Pancreas (tissue), 10 donors: ENCODE measurements around the gene DHX32. TPM values are rescaled to one million over a fixed set of nuclear protein-coding genes. Genes with fewer than 3 reads are reported as not detected.
A peak's percentile ranks its signal among the peaks of the same experiment; 100 is the strongest.

Source experiments
- ATAC-seq, 4 donors: fragments of 200-7000 bp; cut with Tn5 transposase; one replicate each; pipeline versions ENCODE4 v1.8.0 to v1.9.1; 2020; ENCODE audit warnings: mild to moderate bottlenecking in 4 of 4, moderate library complexity in 4 of 4
- DNase-seq, 6 donors: peaks; one replicate each; pipeline ENCODE4 v3.0.0-alpha.2; 2020
- FAIRE-seq: peaks from 2 replicates; lab custom pipeline; 2012; peaks lifted over from hg19 to GRCh38; lab: Jason Lieb, UNC
- H3K27ac ChIP-seq, 4 donors: fragments of 200-600 bp; sonication (generic); 1 replicate in 3 of 4; 2 replicates in 1 of 4; pipeline versions ENCODE4 v1.5.0 to v1.8.0; 2020
- H3K27me3 ChIP-seq, 4 donors: fragments of 200-600 bp; one replicate each; pipeline ENCODE4 v1.8.0; 2021
- H3K36me3 ChIP-seq, 3 donors: fragments of 200-600 bp; sonication (generic) in 1 of 3; one replicate each; pipeline versions ENCODE4 v1.5.0 to v1.8.0; 2020 to 2021
- H3K4me1 ChIP-seq, 3 donors: fragments of 200-600 bp; one replicate each; pipeline ENCODE4 v1.8.0; 2021
- H3K4me3 ChIP-seq, 4 donors: fragments of 200-600 bp; sonication (generic) in 2 of 4; one replicate each; pipeline versions ENCODE4 v1.5.0 to v1.8.0; 2020 to 2021
- H3K9me3 ChIP-seq, 4 donors: fragments of 200-600 bp; one replicate each; pipeline ENCODE4 v1.8.0; 2021
- WGBS, 2 donors: extraction: QIAGEN DNeasy Blood & Tissue Kit; methylation state at CpG; one replicate each; pipeline ENCODE4 v1.1.7; 2013; 5-methylcytosine and 5-hydroxymethylcytosine counted together
- intact Hi-C, 3 donors: fragments of 100-400 bp; cut with DNase I; formaldehyde crosslinking; loops; one replicate each; pipeline versions ENCODE4 v1.11.1 to v1.14.2; 2022
- polyA plus RNA-seq, 2 donors: library from polyadenylated mRNA; stranded (reverse); fragments of 200-250 nt; gene quantifications; one replicate each; pipeline ENCODE4 v1.2.3, GENCODE V29; 2013
- total RNA-seq, 6 donors: library from RNA; stranded (reverse); fragmentation: NEBNext Ultra II Directional in 4 of 6; extraction: Animal tissue kit (Norgen Biotek cat#: 25700) in 4 of 6; gene quantifications; one replicate each; pipeline versions ENCODE4 v1.2.1 to v1.2.4, GENCODE V29; 2021 to 2023
- TF ChIP-seq, protein P1 (sequence below), 4 donors: fragments of 200-600 bp; sonication (generic) in 3 of 4; IDR thresholded peaks; one replicate each; pipeline versions ENCODE4 v1.5.0 to v1.8.0; 2021; ENCODE audit warnings: antibody characterized with exemption in 4 of 4
- donor health status: healthy with polysubstance abuse.
- donor health status: DM: no; HTN: no; CAD: no; lungs with moderate emphysema.
- donor health status: DM: no; HTN: no; CAD: no.
- donor health status: control.
- donor health status: control.
- donor health status: Bipolar disorder and iron deficiency.
- donor health status: DM: yes; HTN: yes; CAD: no.
- donor health status: DM: no; HTN: no; CAD: no.
- donor health status: DM: no; HTN: no; CAD: no.
- donor health status: DM: yes; HTN: yes; CAD: no.

Gene DHX32
- total and polyA plus RNA-seq, 8 donors, result 16.9 to 33.1 (median 24.1) TPM

- peaks cover 0 to 32% (median 7%) of the 10 kb centered on the region in 3 donors for H3K36me3 ChIP-seq
- H3K9me3 ChIP-seq, result no peaks in the 10 kb centered on the region
- no peaks in the 10 kb centered on the region for H3K27me3 ChIP-seq
- no peak overlapping the region for H3K27ac ChIP-seq
- FAIRE-seq, result no peak
- 59 to 61% methylated on average over 2 of the region's 2 CpGs for WGBS, 2 donors
- TF ChIP-seq, protein P1, sequence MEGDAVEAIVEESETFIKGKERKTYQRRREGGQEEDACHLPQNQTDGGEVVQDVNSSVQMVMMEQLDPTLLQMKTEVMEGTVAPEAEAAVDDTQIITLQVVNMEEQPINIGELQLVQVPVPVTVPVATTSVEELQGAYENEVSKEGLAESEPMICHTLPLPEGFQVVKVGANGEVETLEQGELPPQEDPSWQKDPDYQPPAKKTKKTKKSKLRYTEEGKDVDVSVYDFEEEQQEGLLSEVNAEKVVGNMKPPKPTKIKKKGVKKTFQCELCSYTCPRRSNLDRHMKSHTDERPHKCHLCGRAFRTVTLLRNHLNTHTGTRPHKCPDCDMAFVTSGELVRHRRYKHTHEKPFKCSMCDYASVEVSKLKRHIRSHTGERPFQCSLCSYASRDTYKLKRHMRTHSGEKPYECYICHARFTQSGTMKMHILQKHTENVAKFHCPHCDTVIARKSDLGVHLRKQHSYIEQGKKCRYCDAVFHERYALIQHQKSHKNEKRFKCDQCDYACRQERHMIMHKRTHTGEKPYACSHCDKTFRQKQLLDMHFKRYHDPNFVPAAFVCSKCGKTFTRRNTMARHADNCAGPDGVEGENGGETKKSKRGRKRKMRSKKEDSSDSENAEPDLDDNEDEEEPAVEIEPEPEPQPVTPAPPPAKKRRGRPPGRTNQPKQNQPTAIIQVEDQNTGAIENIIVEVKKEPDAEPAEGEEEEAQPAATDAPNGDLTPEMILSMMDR (IDR thresholded peaks at IDR 0.05), result no peak
- no peak overlapping the region for H3K4me3 ChIP-seq
- no peak for DNase-seq
- intact Hi-C loops, result no loop called here
- no peak for ATAC-seq
- H3K4me1 ChIP-seq, result peaks cover 23 to 40% (median 29%) of the 10 kb centered on the region in 3 donors
Observed at GRCh38 chr10:125848857-125849256, 32.2 kb downstream of the DHX32 start.

DNA sequence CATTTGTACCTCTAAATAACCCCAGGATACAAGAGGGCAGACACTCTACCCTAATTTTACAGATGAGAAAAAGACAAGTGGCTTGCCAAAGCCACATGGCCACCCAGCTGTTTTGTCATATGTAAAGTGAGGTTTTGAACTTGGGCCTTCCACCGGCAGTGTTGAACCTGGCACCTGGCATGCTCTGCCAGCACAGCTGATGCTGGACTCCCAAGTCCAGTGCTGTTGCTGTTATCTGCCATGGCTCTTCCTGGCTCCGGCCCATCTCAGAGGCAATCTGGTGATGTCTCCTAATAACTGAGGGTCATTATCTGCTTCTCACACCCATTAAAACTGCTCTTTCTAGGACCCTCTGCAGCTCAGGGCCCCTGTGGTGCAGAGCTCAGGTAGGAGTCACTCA lies 32.7 kb downstream of the DHX32 start:
- TF ChIP-seq, protein P1 (IDR thresholded peaks at IDR 0.05), result no peak
- FAIRE-seq (no peak), DNase-seq (no peak), ATAC-seq (no peak)
- peaks cover 0 to 32% (median 7%) of the 10 kb centered on the region in 3 donors for H3K36me3 ChIP-seq
- H3K4me3 ChIP-seq, result no peak overlapping the region
- no peak overlapping the region for H3K27ac ChIP-seq
- no peaks in the 10 kb centered on the region for H3K27me3 ChIP-seq
- WGBS, 2 donors, result 40 to 49% methylated on average over 2 of the region's 2 CpGs
- H3K4me1 ChIP-seq, result peaks cover 23 to 40% (median 34%) of the 10 kb centered on the region in 3 donors
- H3K9me3 ChIP-seq, result no peaks in the 10 kb centered on the region
- intact Hi-C loops, result no loop called here

GRCh38 chr10:125846894-125847293 lies 34.2 kb downstream of the DHX32 start:
- Histone ChIP-seq H3K36me3 (peaks cover 0 to 20% (median 7%) of the 10 kb centered on the region in 3 donors), H3K27me3 (no peaks in the 10 kb centered on the region), H3K9me3 (no peaks in the 10 kb centered on the region), H3K4me3 (no peak overlapping the region), H3K27ac (peak overlapping the region in 1 of 4 donors; percentile 56), H3K4me1 (peaks cover 27 to 40% (median 34%) of the 10 kb centered on the region in 3 donors)
- 95 to 97% methylated on average over 3 of the region's 3 CpGs for WGBS, 2 donors
- intact Hi-C loops, result no loop called here
- no peak for ATAC-seq
- no peak for FAIRE-seq
- TF ChIP-seq, protein P1 (IDR thresholded peaks at IDR 0.05), result no peak
- DNase-seq, result no peak

DNA sequence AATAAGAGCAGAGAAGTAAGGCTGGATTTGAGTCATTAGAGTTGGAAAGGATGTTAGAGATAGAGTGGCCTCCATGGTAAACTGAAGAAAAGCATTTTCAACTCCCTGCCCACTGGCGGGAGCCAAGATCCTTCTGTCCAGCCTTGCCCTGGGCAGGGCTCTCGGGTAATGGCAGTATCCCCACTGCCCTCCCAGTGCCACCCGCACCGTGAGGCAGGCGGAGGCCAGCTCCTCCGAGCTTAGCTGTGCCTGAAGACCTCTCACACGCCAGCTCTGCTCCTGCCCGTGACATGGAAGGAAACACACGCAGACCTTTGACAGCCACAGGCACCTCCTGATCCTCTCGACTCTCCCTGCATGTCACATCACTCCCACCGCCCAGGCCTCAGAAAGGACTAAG lies 35.5 kb downstream of the DHX32 start:
- no peak overlapping the region for H3K4me3 ChIP-seq
- peak overlapping the region; percentile 40 to 56 (median 48) for H3K27ac ChIP-seq
- intact Hi-C loops, result no loop called here
- FAIRE-seq (no peak), DNase-seq (no peak), ATAC-seq (no peak)
- no peaks in the 10 kb centered on the region for H3K9me3 ChIP-seq
- 92 to 94% methylated on average over 11 of the region's 11 CpGs for WGBS, 2 donors
- H3K36me3 ChIP-seq, result peaks cover 0 to 20% (median 2%) of the 10 kb centered on the region in 3 donors
- TF ChIP-seq, protein P1 (IDR thresholded peaks at IDR 0.05), result no peak
- H3K27me3 ChIP-seq, result no peaks in the 10 kb centered on the region
- peaks cover 31 to 40% (median 34%) of the 10 kb centered on the region in 3 donors for H3K4me1 ChIP-seq

DNA sequence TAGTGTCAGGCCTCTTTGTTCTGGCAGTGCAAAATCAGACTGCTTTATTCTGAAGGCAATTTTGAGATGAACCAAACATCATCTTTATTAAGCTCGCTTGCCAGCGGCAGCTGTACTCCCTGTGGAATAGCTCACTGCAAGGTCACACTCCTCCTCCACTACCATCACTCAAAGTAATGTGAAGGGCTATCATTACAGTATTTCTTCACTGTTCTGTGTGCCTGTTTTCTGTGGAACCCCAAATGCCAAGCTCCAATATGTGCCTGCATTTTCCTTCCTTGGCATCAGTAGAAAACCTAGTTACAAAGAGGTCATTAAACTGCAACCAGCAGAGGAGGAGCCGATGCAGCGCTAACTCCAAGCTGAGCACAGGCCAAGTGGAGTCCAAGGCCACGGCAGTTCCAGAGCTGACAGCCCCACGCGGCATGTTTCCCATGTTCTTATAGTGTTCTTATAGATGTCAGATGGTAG lies 36.3 kb downstream of the DHX32 start:
- H3K36me3 ChIP-seq, result peaks cover 3 to 27% (median 10%) of the 10 kb centered on the region in 3 donors
- 12 to 16% methylated on average over 7 of the region's 7 CpGs for WGBS, 2 donors
- no peak for FAIRE-seq
- H3K4me3 ChIP-seq, result no peak overlapping the region
- intact Hi-C loops, result no loop called here
- H3K9me3 ChIP-seq, result no peaks in the 10 kb centered on the region
- peak; percentile 69 to 77 (median 72) for ATAC-seq
- peak; percentile 62 to 84 (median 68) for DNase-seq
- H3K4me1 ChIP-seq, result peaks cover 31 to 40% (median 34%) of the 10 kb centered on the region in 3 donors
- H3K27me3 ChIP-seq, result no peaks in the 10 kb centered on the region
- H3K27ac ChIP-seq, result peak overlapping the region; percentile 40 to 56 (median 48)
- TF ChIP-seq, protein P1 (IDR thresholded peaks at IDR 0.05), result no peak
